ENCODE data around the gene CTSG.
"Not testable (repeated sequence)": the region's sequence is repeated elsewhere in the genome, so short reads cannot be mapped to it uniquely, and the experiment has no call there.

The CTSG gene, protein sequence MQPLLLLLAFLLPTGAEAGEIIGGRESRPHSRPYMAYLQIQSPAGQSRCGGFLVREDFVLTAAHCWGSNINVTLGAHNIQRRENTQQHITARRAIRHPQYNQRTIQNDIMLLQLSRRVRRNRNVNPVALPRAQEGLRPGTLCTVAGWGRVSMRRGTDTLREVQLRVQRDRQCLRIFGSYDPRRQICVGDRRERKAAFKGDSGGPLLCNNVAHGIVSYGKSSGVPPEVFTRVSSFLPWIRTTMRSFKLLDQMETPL

DNA sequence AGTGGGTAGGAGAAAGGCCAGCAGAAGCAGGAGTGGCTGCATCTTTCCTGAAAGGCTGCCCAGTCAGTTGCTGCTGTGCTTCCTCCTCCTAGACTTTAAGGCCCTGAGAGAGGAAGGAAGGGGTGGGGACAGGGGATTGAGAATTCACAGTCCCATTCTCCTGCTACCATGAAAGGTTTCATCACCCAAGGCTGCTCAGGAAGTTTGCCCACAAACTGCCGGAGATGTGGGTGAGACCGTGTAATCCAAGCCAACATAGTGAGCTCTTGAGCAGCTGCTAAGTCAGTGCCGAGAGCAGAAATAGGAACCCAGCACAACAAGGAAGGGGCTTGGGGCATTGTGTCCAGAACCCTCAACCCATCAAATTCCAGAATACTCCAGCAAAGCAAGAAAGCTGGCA, at the start of gene CTSG:
TSS of gene CTSG (minus strand) at position 69 of the 400 bp plus-strand sequence. CDS start at position 42, 27 bp downstream.
- no peak for DNase-seq (ENCODE audit: low spot score)

GRCh38 chr14:24613747-24614146, 37.7 kb upstream of the CTSG start:
- no peak for DNase-seq (ENCODE audit: low spot score)

GRCh38 chr14:24613241-24613640, 37.2 kb upstream of the CTSG start:
- DNase-seq (ENCODE audit: low spot score) = no peak

GRCh38 chr14:24612196-24612595, 36.1 kb upstream of the CTSG start:
- no peak for DNase-seq (ENCODE audit: low spot score)

DNA sequence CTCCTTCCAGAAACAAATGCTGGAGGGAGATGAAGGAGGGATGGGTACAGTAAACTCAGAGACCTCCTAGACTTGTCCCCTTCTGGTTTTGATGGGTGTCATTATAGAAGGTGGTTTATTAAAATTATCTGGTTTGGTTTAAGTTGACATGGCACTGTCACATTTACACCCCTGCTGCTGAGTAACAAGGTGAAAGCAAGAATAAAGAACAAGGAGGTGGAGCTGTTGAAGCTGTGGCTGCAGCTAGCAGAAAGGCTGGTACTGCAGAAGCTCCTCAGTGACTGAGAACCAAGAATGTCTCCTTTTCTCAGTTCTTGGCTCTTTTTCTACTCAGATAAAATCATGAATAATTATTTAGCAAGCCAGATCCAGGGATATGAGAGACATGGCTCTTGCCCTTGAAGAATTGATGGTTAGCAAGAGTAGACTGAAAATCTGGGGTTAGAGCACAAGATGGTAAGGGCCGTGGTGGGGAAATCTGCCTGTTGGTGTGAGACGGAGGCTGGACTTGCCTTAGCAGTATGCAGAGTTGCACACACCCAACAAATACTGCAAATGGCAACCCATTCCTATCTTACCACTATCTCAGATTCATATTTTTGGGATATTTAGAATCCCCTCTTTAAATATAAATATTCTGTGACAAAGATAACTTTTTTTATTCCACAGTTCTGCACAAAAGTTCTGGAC, 33.8 kb upstream of the CTSG start, which contains the start of gene GZMH:
TSS of gene GZMH (minus strand) at position 31 of the 690 bp plus-strand sequence. CDS start 72 bp downstream, outside the sequence.
- DNase-seq (ENCODE audit: low spot score) = no peak

GRCh38 chr14:24607635-24608514, 31.8 kb upstream of the CTSG start:
- no peak for DNase-seq (ENCODE audit: low spot score)

- no peak for DNase-seq (ENCODE audit: low spot score)
These were observed 31.0 kb upstream of the CTSG start for GRCh38 chr14:24607081-24607480.

- no peak for DNase-seq (ENCODE audit: low spot score)
These were observed 30.2 kb upstream of the CTSG start for GRCh38 chr14:24606297-24606696.

- DNase-seq (ENCODE audit: low spot score) = peak; percentile 71
These were observed 29.6 kb upstream of the CTSG start for GRCh38 chr14:24605435-24606190.

DNA sequence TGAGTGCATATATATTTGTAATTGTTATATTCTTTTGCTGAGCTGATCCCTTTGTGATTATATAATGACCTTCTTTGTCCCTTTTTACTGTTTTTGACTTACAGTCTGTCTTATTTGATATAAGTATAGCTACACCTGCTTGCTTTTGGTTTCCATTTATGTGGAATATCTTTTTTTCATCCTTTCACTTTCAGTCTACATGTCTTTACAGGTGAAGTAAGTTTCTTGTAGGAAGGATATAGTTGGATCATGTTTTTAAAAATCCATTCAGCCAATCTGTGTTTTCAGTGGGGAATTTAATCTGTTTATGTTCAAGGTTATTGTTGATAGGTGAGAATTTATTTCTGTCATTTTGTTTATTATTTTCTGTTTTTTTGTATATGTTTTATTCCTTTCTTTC, 21.4 kb upstream of the CTSG start:
- DNase-seq (ENCODE audit: low spot score) = no peak

- DNase-seq (ENCODE audit: low spot score) = no peak
These were observed 19.2 kb upstream of the CTSG start for GRCh38 chr14:24595073-24595808.

- DNase-seq (ENCODE audit: low spot score) = not testable (repeated sequence)
These were observed 15.0 kb upstream of the CTSG start for GRCh38 chr14:24591004-24591403.

DNA sequence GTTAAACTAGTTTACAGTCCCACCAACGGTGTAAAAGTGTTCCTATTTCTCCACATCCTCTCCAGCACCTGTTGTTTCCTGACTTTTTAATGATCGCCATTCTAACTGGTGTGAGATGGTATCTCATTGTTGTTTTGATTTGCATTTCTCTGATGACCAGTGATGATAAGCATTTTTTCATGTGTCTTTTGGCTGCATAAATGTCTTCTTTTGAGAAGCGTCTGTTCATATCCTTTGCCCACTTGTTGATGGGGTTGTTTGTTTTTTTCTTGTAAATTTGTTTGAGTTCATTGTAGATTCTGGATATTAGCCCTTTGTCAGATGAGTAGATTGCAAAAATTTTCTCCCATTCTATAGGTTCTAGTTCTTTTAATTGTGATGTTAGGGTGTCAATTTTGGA, 8.4 kb upstream of the CTSG start:
- not testable (repeated sequence) for DNase-seq (ENCODE audit: low spot score)

GRCh38 chr14:24578558-24578957, 2.5 kb upstream of the CTSG start:
- no peak for DNase-seq (ENCODE audit: low spot score)

GRCh38 chr14:24576771-24577170, 721 bp upstream of the CTSG start:
- DNase-seq (ENCODE audit: low spot score) = no peak

GRCh38 chr14:24574206-24574774, 1.8 kb downstream of the CTSG start:
- no peak for DNase-seq (ENCODE audit: low spot score)

DNA sequence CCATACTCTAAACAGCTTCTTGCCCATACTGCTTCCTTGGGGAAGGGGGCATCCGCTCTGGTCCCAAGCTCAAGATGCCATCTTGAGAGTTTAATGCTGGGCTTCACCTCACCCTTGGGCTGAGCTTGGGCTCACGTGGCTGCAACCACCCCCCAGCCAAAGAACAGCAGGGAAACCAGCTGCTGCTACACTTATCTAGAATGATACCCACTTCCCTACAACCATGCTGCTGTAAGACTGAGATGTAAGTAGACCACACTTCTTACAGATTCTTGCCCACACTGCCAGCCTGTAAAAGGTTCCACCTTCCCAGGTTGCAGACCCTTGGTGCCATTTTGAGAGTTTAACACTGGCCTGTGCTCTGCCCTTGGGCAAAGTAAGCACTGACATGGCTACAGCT, 9.7 kb downstream of the CTSG start:
- no peak for DNase-seq (ENCODE audit: low spot score)

GRCh38 chr14:24565766-24566165, 10.3 kb downstream of the CTSG start:
- no peak for DNase-seq (ENCODE audit: low spot score)

DNA sequence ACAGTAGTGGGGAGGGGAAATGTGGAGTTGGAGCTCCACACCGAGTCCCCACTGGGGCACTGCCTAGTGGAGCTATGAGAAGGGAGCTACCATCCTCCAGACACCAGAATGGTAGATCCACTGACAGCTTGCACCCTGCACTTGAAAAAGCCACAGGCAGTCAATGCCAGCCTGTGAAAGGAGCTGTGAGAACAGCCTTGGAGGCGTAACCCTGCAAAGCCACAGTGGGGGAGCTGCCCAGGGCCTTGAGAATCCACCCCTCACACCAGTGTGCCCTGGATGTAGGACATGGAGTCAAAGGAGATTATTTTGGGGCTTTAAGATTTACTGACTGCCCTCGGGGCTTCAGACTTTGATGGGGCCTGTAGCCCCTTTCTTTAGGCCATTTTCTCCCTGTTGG, 12.5 kb downstream of the CTSG start:
- no peak for DNase-seq (ENCODE audit: low spot score)

- DNase-seq (ENCODE audit: low spot score) = no peak
These were observed 19.3 kb downstream of the CTSG start for GRCh38 chr14:24556756-24557155.

- DNase-seq (ENCODE audit: low spot score) = not testable (repeated sequence)
These were observed 27.0 kb downstream of the CTSG start for GRCh38 chr14:24549064-24549463.

Measured in D341Med (cell line).